GM12864 (cell line): Measurements from ENCODE around the gene TMEM209.
"Not testable (repeated sequence)": the region's sequence is repeated elsewhere in the genome, so short reads cannot be mapped to it uniquely, and the experiment has no call there.

ENCODE experiments used
- DNase-seq: peaks from one replicate; pipeline ENCODE4 v3.0.0-alpha.2; 2011; ENCODE audit warnings: low read depth
- H3K4me3 ChIP-seq: 2 replicates; pipeline ENCODE4 v1.5.1; 2011; ENCODE audit warnings: mild to moderate bottlenecking, low read depth, low read length, control low read depth
- TF ChIP-seq, protein P1 (sequence below): IDR thresholded peaks from 2 replicates; pipeline ENCODE4 v1.5.1; 2011; ENCODE audit warnings: low read depth, mild to moderate bottlenecking, moderate library complexity, low read length, control low read depth, inconsistent platforms; ENCODE audit errors: missing control alignments

TMEM209 gene

DNA sequence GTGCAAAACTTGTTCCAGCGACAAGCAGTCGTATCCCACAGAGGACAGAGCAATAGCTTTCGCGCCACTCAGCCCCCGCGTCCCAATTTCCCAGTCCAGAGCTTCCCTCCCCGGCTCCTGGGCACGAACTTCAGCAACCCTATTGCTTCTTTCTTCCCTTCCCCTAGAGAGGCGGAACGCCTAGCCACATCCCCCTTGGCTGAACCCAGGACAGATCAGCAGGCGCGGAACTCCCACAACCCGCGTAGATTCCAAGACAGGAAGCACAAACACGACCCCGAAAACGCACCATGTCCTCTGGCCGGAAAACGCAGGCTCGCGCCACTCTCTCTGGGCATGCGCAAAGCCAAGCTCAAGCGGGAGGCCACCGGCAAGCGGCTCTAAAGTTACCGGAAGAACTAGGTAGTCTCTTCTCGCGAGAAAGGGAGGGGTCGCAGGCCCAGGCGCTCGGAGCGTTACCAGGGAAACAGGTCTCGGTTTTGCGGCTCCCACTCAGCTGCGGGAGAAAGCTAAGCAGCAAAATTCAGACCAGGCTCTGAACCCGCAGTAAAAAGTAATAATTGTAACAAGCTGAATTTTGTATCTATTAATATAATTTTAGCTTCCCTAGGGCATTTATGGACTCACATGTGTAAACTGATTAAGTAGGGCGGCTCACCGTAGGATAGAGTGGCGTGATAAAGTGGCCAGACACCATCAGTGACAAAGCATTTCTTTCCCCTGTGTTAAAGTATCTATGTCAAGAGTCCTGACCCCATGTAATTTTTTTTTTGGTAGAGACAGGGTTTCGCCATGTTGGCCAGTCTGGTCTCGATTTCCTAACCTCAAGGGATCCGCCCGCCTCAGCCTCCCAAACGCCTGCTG is at the start of gene TMEM209:
Gene TMEM209 (minus strand): TSS at position 323 of the 864 bp plus-strand sequence. CDS start 31 bp downstream, at position 292.
- peak within 1 kb of the TSS; percentile 100 for H3K4me3 ChIP-seq
- TF ChIP-seq, protein P1, sequence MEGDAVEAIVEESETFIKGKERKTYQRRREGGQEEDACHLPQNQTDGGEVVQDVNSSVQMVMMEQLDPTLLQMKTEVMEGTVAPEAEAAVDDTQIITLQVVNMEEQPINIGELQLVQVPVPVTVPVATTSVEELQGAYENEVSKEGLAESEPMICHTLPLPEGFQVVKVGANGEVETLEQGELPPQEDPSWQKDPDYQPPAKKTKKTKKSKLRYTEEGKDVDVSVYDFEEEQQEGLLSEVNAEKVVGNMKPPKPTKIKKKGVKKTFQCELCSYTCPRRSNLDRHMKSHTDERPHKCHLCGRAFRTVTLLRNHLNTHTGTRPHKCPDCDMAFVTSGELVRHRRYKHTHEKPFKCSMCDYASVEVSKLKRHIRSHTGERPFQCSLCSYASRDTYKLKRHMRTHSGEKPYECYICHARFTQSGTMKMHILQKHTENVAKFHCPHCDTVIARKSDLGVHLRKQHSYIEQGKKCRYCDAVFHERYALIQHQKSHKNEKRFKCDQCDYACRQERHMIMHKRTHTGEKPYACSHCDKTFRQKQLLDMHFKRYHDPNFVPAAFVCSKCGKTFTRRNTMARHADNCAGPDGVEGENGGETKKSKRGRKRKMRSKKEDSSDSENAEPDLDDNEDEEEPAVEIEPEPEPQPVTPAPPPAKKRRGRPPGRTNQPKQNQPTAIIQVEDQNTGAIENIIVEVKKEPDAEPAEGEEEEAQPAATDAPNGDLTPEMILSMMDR: no peak
- DNase-seq: peak; percentile 91

DNA sequence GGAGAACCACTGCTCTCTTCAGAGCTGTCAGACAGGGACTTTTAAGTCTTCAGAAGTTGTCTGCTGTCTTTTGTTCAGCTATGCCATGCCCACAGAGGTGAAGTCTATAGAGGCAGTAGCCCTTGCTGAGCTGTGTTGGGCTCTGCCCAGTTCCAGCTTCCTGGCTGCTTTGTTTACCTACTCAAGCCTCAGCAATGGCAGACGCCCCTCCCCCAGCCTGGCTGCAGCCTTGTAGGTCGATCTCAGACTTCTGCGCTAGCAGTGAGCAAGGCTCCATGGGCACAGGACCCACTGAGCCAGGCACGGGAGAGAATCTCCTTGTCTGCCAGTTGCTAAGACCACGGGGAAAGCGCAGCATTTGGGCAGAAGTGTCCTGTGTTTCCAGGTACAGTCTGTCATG is 49.3 kb upstream of the TMEM209 start:
- H3K4me3 ChIP-seq: no peak overlapping the region
- TF ChIP-seq, protein P1: no peak
- DNase-seq: no peak

DNA sequence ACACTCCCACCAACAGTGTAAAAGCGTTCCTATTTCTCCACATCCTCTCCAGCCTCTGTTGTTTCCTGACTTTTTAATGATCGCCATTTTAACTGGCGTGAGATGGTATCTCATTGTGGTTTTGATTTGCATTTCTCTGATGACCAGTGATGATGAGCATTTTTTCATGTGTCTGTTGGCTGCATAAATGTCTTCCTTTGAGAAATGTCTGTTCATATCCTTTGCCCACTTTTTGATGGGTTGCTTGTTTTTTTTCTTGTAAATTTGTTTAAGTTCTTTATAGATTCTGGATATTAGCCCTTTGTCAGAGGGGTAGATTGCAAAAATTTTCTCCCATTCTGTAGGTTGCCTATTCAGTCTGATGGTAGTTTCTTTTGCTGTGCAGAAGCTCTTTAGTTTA is 44.4 kb upstream of the TMEM209 start:
- H3K4me3 ChIP-seq, DNase-seq: not testable (repeated sequence)

DNA sequence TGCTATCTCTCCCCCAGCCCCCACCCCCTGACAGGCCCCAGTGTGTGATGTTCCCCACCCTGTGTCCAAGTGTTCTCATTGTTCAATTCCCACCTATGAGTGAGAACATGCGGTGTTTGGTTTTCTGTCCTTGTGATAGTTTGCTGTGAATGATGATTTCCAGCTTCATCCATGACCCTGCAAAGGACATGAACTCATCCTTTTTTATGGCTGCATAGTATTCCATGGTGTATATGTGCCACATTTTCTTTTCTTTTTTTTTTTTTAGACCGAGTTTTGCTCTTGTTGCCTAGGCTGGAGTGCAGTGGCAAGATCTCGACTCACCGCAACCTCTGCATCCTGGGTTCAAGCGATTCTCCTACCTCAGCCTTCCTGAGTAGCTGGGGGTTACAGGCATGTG is 43.6 kb upstream of the TMEM209 start:
- not testable (repeated sequence) for DNase-seq, H3K4me3 ChIP-seq

GRCh38 chr7:130246491-130246890 is 41.3 kb upstream of the TMEM209 start:
- H3K4me3 ChIP-seq, DNase-seq: not testable (repeated sequence)

GRCh38 chr7:130243486-130243885 is 38.3 kb upstream of the TMEM209 start:
- not testable (repeated sequence) for H3K4me3 ChIP-seq, DNase-seq

DNA sequence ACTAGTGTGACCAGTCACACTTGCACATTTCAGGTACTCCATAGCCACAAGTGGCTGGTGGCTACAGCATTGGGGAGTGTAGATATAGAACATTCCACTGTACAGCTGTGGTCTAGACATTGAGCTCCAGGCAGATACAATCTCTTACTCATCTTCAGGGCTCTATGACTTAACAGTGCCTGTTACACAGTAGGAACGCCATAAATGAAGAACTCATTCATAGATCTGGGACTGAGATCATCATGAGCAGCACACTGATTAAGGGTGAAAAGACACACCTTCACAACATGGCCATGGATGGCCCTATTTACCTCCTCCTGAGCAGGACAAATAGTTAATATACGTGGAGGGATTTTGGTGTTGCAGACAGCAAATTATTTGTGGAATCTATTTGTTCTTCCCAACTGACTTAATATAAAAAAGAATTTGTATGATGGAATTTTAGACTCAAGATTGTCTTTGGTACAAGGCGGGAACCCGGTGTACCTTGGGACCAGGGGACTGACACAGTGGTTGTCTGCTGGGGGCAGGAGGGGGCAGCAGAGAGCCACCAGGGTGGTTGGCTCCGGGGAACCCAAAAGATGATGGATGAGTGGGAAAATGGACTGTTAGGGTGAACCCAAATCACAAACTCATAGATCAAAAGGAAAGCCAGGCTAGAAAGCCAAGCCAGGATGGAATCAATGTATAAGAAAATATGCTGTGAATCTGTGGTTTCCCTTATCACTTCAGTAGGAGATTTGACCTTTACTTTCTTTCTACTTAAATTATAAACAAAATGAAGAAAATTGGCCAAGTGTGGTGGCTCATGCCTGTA is 37.2 kb upstream of the TMEM209 start:
- DNase-seq: no peak
- TF ChIP-seq, protein P1: peak; percentile 89
- H3K4me3 ChIP-seq: no peak overlapping the region

DNA sequence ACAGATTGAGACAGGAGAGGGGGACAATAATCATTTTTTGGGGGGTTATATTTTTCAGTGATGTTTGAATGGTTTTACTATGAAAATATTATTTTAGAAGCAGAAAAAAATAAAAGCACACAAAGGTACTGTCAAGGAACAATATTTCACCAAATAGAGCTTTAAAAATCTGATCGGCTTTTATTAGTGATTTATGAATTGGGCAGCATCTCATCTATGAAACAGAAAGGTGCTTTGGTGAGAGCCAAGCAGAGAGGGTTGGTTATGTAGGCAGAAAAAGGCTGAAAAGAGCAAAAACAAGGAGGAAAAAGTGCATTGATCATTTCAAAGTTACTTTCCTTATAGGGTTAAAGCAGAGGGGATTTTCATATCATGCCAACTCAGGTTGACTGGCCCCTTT is 35.0 kb upstream of the TMEM209 start:
- TF ChIP-seq, protein P1: no peak
- DNase-seq: no peak
- H3K4me3 ChIP-seq: no peak overlapping the region

DNA sequence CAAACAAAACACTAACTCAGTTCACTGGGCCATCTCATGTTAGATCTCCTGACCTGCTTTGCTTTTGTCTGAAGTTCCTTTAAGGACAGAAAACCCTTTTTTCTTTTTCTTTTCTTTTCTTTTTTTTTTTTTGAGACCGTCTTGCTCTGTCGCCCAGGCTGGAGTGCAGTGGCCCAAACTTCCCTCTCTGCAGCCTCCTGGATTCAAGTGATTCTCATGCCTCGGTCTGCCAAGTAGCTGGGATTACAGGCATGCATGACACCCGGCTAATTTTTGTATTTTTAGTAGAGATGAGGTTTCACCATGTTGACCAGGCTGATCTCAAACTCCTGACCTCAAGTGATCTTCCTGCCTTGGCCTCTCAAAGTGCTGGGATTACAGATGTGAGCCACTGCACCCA is 31.2 kb upstream of the TMEM209 start:
- H3K4me3 ChIP-seq, DNase-seq: not testable (repeated sequence)
